ENCODE measurements around the gene MRPL55. TPM values are rescaled to one million over a fixed set of nuclear protein-coding genes. Genes with fewer than 3 reads are reported as not detected.

MRPL55 gene
- total RNA-seq, 4 donors from 2014 or later, result 23.5 to 125 (median 87.5) TPM

DNA sequence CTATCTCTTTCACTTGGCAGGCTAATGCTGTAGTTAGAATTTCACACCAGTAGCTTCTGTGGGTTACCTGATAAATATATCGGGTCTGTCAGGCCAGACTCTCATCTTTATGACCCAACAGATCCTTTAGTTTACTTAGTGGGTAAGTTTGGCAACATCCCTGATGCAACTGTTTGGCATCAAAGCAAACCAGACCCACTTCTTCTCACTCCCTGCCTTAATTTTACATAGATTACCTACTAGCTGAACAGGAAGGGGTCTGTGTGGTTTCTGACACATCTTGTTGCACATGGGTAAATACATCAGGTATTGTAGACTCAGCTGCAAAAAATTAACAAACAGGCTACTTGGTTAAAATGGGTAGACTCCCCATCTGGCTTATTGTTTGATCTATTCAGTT lies 27.8 kb upstream of the MRPL55 start:
- DNase-seq, result no peak
- H3K4me1 ChIP-seq, result peaks cover 12% of the 10 kb centered on the region in 2 donors
- 55 to 64% methylated on average over 1 of the region's 1 CpG for WGBS, 2 donors
- H3K4me3 ChIP-seq (replicated peaks in 1 of 3), result no peak overlapping the region
- no peaks in the 10 kb centered on the region for H3K36me3 ChIP-seq
- no peaks in the 10 kb centered on the region for H3K27me3 ChIP-seq
- intact Hi-C loops (cut with DNase I), result loop anchor here (10.0 kb wide), 1 partner anchor 78 kb away; no protein-coding TSS in a partner anchor
- TF ChIP-seq, protein P1, sequence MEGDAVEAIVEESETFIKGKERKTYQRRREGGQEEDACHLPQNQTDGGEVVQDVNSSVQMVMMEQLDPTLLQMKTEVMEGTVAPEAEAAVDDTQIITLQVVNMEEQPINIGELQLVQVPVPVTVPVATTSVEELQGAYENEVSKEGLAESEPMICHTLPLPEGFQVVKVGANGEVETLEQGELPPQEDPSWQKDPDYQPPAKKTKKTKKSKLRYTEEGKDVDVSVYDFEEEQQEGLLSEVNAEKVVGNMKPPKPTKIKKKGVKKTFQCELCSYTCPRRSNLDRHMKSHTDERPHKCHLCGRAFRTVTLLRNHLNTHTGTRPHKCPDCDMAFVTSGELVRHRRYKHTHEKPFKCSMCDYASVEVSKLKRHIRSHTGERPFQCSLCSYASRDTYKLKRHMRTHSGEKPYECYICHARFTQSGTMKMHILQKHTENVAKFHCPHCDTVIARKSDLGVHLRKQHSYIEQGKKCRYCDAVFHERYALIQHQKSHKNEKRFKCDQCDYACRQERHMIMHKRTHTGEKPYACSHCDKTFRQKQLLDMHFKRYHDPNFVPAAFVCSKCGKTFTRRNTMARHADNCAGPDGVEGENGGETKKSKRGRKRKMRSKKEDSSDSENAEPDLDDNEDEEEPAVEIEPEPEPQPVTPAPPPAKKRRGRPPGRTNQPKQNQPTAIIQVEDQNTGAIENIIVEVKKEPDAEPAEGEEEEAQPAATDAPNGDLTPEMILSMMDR (IDR thresholded peaks at IDR 0.05), result no peak
- TF ChIP-seq POLR2A (IDR thresholded peaks at IDR 0.05), result no peak
- H3K27ac ChIP-seq, result no peak overlapping the region
- no peaks in the 10 kb centered on the region for H3K9me3 ChIP-seq

DNA sequence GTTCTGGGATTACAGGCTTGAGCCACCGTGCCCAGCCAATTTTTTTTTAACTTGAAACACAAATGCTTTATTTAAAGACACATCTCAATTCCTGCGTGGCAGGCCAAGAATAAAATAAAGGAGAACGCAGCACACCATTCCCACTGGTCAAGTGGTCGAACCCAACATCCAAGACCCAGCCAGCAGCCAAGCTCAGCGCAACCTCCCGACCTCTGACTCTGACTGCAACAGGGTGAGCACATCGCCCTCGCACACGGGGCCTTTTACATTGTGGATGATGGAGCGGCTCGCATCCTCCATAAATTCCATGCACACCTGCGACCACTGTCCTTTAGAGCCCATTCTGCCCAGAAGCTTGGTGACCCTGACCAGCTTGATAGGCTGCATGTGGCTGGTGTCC lies 25.5 kb upstream of the MRPL55 start:
- no peak for DNase-seq
- TF ChIP-seq POLR2A (IDR thresholded peaks at IDR 0.05), result no peak
- TF ChIP-seq, protein P1 (IDR thresholded peaks at IDR 0.05), result no peak
- H3K4me3 ChIP-seq (replicated peaks in 1 of 3), result no peak overlapping the region
- no peaks in the 10 kb centered on the region for H3K36me3 ChIP-seq
- H3K27ac ChIP-seq, result no peak overlapping the region
- 85 to 87% methylated on average over 12 of the region's 12 CpGs for WGBS, 2 donors
- intact Hi-C loops (cut with DNase I), result loop anchor here (10.0 kb wide), 1 partner anchor 80 kb away; no protein-coding TSS in a partner anchor
- H3K27me3 ChIP-seq, result no peaks in the 10 kb centered on the region
- H3K4me1 ChIP-seq, result no peaks in the 10 kb centered on the region
- no peaks in the 10 kb centered on the region for H3K9me3 ChIP-seq

DNA sequence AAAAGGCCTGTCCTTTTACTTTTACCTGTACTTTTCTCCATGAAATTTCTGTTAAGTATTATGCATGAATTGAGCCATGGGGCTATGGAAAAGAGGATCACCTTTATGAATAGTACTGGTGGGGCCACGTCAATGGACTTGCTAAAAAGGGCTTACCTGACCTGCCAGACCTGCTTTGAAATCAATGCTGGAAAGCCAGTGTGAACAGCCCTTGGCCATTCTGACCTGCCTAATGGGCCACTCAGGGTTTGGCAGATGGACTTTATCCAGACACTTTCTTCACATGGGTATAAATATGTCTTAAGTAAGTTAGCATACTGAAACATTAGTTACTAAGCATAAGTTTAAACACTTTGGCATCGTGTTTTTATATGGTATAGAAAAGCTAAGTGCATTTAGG lies 22.7 kb upstream of the MRPL55 start:
- H3K36me3 ChIP-seq, result no peaks in the 10 kb centered on the region
- no peaks in the 10 kb centered on the region for H3K4me1 ChIP-seq
- H3K27me3 ChIP-seq, result no peaks in the 10 kb centered on the region
- no peak for TF ChIP-seq POLR2A (IDR thresholded peaks at IDR 0.05)
- TF ChIP-seq, protein P1 (IDR thresholded peaks at IDR 0.05), result no peak
- DNase-seq, result no peak
- H3K4me3 ChIP-seq (replicated peaks in 1 of 3), result no peak overlapping the region
- no peaks in the 10 kb centered on the region for H3K9me3 ChIP-seq
- WGBS, 2 donors, result 95 to 97% methylated on average over 2 of the region's 2 CpGs
- peak overlapping the region in 1 of 3 donors; percentile 7 for H3K27ac ChIP-seq
- intact Hi-C loops (cut with DNase I), result loop anchor here (10.0 kb wide), 1 partner anchor 83 kb away; no protein-coding TSS in a partner anchor

DNA sequence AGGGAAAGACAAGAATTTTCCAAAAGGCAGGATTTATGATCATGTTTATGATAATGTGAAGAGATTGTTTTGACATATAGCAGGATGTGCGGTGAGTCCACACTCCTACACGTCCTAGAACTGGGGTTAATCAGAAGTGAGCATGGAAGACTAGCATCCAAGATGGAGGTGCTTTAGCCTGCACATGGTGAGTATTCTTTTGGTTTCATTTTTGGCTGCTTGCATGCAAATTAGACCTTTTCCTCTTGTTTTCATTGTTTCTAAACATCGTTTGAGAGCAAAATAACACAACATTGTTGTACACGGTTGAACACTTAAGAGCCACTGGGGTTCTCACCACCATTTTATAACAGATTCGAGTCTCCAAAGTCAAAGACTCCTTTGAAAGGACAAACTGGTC lies 16.1 kb upstream of the MRPL55 start:
- DNase-seq, result no peak

DNA sequence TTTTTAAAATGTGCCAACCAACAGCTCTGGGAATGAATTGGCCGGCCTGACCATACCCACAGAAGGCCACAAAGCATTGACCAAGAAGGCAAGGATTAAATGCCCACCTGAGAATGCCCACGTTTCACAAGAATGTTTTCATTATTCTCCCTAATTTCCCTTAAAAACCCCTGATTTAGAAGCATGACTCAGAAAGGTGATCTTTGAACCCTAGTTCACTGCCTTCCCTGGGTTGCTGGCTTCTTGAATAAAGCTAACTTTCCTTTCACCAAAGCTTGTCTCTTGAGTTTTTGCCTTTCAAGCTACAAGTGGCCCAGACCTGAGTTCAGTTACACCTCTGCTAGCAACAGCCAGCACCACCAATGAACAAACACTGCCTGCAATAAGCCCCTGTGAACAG lies 14.4 kb upstream of the MRPL55 start:
- no peaks in the 10 kb centered on the region for H3K36me3 ChIP-seq
- H3K27me3 ChIP-seq, result no peaks in the 10 kb centered on the region
- WGBS, 2 donors, result 63 to 78% methylated on average over 2 of the region's 2 CpGs
- DNase-seq, result no peak
- H3K4me3 ChIP-seq (replicated peaks in 1 of 3), result no peak overlapping the region
- intact Hi-C loops (cut with DNase I), result no loop called here
- no peak overlapping the region for H3K27ac ChIP-seq
- no peaks in the 10 kb centered on the region for H3K4me1 ChIP-seq
- no peak for TF ChIP-seq POLR2A (IDR thresholded peaks at IDR 0.05)
- TF ChIP-seq, protein P1 (IDR thresholded peaks at IDR 0.05), result no peak
- H3K9me3 ChIP-seq, result no peaks in the 10 kb centered on the region

More for the DNA sequence above, 16.1 kb upstream of the MRPL55 start:
- Histone ChIP-seq H3K27ac (no peak overlapping the region), H3K36me3 (no peaks in the 10 kb centered on the region), H3K4me3 (replicated peaks in 1 of 3) (no peak overlapping the region), H3K4me1 (no peaks in the 10 kb centered on the region), H3K9me3 (no peaks in the 10 kb centered on the region), H3K27me3 (no peaks in the 10 kb centered on the region)
- WGBS, 2 donors, result 68 to 69% methylated on average over 5 of the region's 5 CpGs
- TF ChIP-seq, protein P1 (IDR thresholded peaks at IDR 0.05), result no peak
- no peak for TF ChIP-seq POLR2A (IDR thresholded peaks at IDR 0.05)
- intact Hi-C loops (cut with DNase I), result no loop called here

Measured in thyroid gland (tissue), 4 donors.